Activated naive CD4-positive, alpha-beta T cell treated with anti-CD3 and anti-CD28 coated beads, Interleukin-2, amount 50 U/mL, for 16 hours (primary cell): ENCODE measurements around the gene SSR1.
"Not testable (repeated sequence)": the region's sequence is repeated elsewhere in the genome, so short reads cannot be mapped to it uniquely, and the experiment has no call there.

ENCODE experiments used
- DNase-seq: peaks from one replicate; pipeline ENCODE4 v3.0.0-alpha.2; 2020

The SSR1 gene

GRCh38 chr6:7273709-7274108, 39.3 kb downstream of the SSR1 start:
- no peak for DNase-seq

- DNase-seq = no peak
Observed at GRCh38 chr6:7271205-7271534, 41.8 kb downstream of the SSR1 start.

- DNase-seq = no peak
Observed at GRCh38 chr6:7270320-7271204, 42.4 kb downstream of the SSR1 start.

GRCh38 chr6:7269816-7270215, 43.2 kb downstream of the SSR1 start:
- no peak for DNase-seq

- no peak for DNase-seq
Observed at GRCh38 chr6:7268816-7269555, 44.0 kb downstream of the SSR1 start.

GRCh38 chr6:7268362-7268761, 44.6 kb downstream of the SSR1 start:
- no peak for DNase-seq

- DNase-seq = no peak
Observed at GRCh38 chr6:7267466-7268091, 45.4 kb downstream of the SSR1 start.

- DNase-seq = no peak
Observed at GRCh38 chr6:7267071-7267465, 45.9 kb downstream of the SSR1 start.

- not testable (repeated sequence) for DNase-seq
Observed at GRCh38 chr6:7265385-7265726, 47.6 kb downstream of the SSR1 start.

- no peak for DNase-seq
Observed at GRCh38 chr6:7264686-7265384, 48.2 kb downstream of the SSR1 start.

GRCh38 chr6:7264041-7264440, 49.0 kb downstream of the SSR1 start:
- DNase-seq = no peak

- not testable (repeated sequence) for DNase-seq
Observed at GRCh38 chr6:7263519-7263805, 49.5 kb downstream of the SSR1 start.

- no peak for DNase-seq
Observed at GRCh38 chr6:7262746-7263518, 50.1 kb downstream of the SSR1 start.

- DNase-seq = no peak
Observed at GRCh38 chr6:7261852-7262461, 51.0 kb downstream of the SSR1 start.

GRCh38 chr6:7261032-7261841, 51.8 kb downstream of the SSR1 start:
- peak; percentile 56 for DNase-seq

GRCh38 chr6:7260291-7261031, 52.5 kb downstream of the SSR1 start:
- no peak for DNase-seq

- no peak for DNase-seq
Observed at GRCh38 chr6:7258231-7258763, 54.7 kb downstream of the SSR1 start.

GRCh38 chr6:7257521-7258230, 55.3 kb downstream of the SSR1 start:
- no peak for DNase-seq

- no peak for DNase-seq
Observed at GRCh38 chr6:7256785-7257184, 56.2 kb downstream of the SSR1 start.

- no peak for DNase-seq
Observed at GRCh38 chr6:7255918-7256317, 57.1 kb downstream of the SSR1 start.
